Urothelium cell line (cell line): ENCODE data around the gene TREML4.
"Not testable (repeated sequence)": the region's sequence is repeated elsewhere in the genome, so short reads cannot be mapped to it uniquely, and the experiment has no call there.

Experiments
- DNase-seq: peaks from one replicate; pipeline ENCODE4 v3.0.0; 2011; ENCODE audit warnings: low spot score, mixed read lengths
- FAIRE-seq: peaks from 2 replicates; lab custom pipeline; 2011; peaks lifted over from hg19 to GRCh38; lab: Jason Lieb, UNC

The TREML4 gene

DNA sequence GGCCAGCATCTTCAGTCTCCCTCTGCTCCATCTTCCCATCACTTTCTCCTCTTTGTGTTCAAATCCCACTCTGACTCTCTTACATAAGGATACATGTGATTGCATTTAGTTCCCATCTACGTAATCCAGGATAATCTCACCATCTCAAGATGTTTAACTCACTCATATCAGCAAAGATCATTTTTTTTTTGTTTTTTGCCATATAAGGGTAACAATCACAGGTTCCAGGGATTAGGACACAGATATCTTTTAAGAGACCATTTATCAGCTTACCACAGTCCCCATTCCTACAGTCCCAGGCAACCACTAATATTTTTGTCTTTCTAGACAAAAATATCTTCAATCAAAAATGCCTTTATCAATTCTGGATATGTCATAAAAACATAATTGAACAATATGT, 24.0 kb upstream of the TREML4 start:
- FAIRE-seq (no peak), DNase-seq (no peak)

DNA sequence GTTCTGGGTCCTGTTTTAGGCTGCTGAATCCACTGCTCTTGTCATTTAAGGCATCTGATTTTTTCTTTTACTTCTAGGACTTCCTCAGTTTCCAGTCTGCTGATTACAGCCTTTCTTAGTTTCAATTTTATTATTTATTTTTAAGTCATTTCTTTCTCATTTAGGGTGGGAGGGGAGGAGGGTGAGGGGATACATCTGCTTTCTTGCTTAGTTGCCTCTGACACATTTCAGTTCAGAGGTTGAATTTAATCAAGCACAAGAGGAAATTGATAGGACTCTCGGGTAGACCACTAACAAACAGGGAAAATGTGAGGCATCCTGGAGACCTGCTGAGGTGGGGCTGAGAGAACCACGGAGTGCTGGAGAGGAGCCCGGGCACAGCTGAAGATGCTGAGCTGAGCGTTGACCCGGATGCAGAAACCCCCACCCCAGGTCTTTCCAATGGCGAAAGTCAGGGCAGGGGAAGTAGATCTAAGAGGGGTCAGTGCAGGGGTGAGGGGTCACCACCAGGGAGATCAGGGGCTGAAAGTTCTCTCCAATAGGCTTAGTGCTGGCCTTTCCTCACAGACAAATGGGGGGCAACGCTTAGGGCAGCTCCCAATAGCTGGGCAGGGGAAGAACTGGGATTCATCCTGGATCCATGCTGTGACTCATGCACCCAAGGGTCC, 19.6 kb upstream of the TREML4 start:
- no peak for DNase-seq
- no peak for FAIRE-seq

DNA sequence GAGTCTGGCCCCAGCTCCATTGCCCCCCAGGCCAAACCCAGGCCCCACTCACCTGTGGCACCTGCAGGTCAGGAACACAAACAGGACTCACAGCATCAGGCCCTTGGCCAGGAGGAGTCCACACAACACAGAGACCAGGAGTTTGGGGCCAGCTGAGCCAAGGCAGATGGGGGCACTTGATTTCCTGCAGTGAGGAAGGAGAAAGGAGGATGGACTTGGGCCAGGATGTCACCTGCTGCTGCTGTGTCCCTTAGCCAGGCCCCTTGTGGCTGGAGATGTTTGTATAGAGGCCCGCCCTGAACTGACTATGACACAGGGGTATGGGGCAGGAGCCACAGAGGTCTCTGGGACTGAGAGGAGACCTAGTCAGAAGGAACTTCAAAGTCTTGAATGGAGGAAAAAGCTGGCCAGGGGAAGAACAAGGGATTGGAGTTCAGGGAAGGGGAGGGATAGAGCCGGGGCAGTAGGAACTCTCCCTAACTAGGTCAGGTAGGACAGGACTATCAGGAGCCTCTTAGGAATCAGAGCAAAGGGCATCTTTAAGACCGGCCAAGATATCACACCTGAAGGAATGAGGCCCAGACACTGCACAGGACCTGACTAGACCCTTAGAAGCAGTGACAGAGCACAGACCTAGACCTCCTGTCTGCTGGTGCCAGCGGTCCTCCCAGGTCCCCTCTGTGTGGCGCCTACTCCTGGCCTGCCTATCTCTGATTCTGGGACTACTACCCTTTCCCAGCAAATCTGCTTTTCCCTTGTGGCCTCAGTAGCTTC, 18.4 kb upstream of the TREML4 start:
- FAIRE-seq, result no peak
- DNase-seq, result no peak

DNA sequence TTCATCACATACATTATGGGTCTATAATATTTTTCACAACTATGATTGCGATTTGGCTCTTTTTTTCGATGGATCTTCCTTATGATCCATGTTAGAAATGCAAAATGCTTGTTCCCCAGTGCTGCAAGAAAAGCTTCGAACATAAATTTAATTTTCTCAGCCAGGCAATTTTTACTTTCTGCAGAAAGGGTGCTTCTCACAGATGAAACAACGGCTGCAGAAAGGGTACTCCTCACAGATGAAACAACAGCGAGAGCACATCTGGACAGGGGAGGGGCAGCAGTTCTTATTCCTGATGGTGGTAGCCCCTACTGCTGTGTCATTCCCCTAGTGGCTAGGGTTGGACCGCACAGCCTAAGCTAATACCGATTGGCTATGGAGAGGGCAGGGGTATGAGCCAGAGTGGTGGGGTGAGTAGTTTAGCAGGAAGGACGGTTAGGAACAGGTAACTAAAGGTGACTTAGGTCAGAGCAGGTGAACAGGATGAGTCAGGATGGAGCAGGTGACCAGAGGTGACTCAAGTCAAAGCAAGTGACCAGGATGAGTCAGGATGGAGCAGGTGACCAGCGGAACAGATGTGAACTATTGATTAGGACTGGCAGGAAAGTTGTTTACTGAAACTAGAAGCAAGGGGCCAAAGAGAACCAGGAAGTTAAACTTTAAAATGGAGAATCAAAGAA, 13.4 kb upstream of the TREML4 start:
- no peak for FAIRE-seq
- no peak for DNase-seq

DNA sequence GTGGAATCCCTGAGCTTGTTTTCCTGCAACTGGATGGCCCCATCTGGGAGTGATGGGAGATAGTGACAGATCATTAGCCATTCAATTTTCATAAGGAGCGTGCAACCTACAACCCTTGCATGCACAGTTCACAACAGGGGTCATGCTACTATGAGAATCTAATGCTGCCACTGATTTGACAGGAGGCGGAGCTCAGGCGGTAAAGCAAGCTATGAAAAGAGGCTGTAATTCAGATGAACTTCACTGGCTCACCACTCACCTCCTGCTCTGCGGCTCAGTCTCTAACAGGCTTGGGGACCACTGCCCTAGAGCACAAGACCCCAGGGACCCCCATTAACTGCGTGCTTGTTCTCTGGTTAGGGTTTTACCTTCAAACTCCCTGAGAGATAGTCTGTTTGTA, 12.4 kb upstream of the TREML4 start:
- no peak for DNase-seq
- no peak for FAIRE-seq

DNA sequence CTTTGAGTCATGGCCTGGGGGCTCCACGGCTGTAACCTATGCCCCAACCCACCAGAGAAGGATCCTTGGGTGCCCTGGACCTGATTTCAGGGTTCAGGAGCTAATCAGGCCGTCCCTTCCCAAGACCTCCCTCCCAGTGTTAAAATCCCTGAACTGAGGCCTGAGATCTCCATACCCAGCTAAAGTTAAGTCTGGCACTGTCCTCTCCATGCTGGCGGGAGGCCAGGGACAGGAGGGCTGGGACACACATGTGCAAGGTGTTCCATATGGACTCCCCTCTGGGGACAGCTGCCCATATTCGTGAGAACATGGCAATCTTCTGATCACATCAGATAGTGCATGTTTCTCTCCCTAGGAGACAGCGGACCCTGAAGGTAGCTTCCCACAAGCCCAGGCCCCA, 11.5 kb upstream of the TREML4 start:
- DNase-seq (no peak), FAIRE-seq (no peak)

DNA sequence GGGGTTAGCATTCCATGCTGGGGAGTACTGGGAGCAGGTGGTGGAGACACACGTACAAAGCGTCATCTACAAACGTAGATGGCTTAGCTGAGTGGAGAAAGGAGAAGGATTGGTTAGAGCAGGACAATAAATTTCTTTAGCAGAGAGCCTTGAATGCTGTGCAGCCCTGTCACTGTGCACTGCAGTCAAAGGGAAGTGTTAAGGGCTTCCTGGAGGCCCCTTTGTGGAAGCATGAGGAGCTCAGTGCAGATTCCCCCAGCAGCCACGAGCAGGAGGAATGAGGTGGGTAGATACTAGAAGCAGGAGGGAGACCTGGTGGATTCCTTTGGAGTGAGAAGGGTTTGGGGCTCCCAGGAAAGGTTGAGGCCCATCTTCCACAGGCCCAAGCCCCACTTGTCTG, 6.1 kb upstream of the TREML4 start:
- no peak for DNase-seq
- no peak for FAIRE-seq

DNA sequence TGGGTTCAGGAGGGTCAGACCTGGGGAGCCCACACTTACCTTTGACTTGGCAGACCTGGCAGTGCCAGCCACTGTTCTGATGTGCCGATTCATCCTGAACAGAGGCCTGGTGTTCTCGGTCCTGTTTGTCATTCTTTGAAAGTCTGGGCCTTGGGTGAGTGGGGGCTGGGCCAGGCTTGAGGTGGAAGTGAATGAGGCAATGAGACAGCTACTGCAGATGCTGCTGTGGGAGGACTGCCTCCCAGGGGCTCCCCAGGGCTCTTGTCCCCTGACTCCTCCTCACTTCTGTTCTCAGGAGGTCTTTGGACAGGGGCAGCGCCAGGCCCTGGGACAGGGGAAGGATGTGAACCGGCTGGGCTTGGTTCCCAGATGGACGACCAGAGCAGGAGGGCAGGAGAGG, 5.6 kb upstream of the TREML4 start:
- FAIRE-seq (no peak), DNase-seq (no peak)

DNA sequence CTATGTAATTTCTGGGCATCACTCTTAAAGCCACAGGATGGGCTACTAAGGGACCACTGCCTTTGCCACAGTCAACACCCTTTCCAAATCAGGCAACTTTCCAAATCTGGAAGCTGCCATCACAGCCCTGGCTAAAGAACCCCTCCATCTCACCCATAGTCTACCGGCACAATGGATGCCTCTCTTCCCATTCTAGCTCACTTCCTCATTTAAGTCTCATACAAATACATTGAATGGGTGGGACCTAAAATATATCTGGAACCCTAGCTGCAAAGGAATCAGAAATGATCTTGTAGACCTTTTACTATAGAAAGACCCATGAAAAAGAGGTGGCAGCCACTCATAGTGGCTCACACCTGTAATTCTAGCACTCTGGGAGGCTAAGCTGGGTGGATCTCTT, 3.3 kb upstream of the TREML4 start:
- no peak for FAIRE-seq
- no peak for DNase-seq

DNA sequence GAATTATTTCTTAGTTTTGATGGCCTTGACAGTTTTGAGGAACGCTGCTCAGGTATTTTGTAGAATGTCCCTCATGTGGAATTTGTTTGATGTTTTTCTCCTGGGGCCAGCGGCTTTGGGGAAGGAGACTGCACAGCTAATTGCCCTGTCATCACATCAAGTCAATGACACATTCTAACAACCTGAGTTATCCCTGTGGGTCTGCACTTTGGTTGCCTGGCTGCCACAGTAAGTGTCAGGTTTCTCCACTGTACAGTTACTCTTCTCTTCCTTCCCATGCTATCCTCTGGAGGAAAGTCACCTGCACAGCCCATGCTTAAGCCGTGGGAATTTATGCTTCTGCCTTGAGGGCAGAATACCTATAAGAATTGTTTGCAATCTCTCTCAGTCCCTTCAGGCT, 1.4 kb upstream of the TREML4 start:
- no peak for FAIRE-seq

DNA sequence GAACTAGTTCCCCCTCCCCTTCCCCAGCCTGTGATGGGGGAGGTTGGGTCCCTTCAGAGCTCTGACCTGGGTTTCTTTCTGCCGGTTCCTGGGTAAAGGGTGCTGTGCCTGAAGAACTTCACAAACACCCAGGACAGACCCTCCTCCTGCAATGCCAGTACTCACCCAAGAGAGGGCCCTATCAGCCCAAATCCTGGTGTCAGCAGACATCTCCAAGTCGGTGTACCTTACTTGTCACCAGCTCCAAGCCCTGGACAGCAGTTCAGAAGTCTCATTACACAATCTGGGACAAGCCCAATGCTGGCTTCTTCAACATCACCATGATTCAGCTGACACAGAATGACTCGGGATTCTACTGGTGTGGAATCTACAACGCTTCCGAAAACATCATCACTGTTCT, 467 bp downstream of the TREML4 start:
- no peak for FAIRE-seq
- no peak for DNase-seq

More for the DNA sequence above, 1.4 kb upstream of the TREML4 start:
- no peak for DNase-seq

DNA sequence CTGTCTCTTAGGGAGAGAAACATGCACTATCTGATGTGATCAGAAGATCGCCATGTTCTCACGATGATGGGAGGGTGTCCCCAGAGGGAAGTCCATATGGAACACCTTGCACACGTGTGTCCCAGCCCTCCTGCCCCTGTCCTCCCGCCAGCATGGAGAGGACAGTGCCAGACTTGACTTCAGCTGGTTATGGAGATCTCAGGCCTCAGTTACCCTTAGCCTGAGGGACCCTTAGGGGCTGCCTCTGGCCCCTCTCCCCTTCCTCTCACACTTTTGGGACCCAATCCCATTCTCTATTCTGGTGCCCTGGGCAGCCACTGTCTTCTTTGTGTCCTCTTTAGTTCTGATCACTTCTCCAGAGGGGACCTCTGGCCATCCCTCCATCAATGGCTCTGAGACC, 1.6 kb downstream of the TREML4 start:
- no peak for FAIRE-seq
- DNase-seq, result no peak

DNA sequence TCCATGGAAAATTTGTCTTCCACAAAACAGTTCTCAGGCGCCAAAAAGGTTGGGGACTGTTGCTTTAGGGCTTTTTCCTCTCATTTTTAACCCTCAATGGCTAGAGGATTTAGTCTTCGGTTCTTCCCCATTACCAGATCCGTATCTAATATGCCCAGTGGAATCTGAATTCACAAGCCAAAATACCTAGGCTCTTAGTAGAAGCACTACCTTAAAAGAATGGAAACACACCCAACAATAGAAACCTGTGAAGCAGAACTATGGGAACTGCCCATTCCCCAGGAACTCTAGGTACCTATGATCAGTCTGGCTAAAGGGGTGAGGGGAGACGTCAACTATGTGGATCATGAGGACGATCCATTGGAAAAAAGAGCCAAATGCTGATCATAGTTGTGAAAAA, 3.1 kb downstream of the TREML4 start:
- FAIRE-seq, result no peak

DNA sequence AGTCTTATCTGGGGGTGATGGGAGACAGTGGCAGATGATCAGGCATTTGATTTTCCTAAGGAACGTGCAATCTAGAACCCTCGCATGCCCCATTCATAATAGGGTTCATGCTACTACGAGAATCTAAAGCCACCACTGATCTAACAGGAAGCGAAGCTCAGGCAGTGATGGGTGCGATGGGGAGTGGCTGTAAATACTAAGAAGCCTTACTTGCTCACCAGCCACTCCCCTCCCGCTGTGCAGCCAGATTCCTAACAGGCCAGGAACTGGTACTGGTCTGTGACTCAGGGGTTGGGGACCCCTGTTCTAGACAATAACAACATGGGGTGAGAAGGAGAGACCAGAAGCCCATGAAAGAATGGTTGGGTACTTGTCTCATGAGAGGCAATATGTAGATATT, 4.5 kb downstream of the TREML4 start:
- DNase-seq (no peak), FAIRE-seq (no peak)

More for the DNA sequence above, 3.1 kb downstream of the TREML4 start:
- DNase-seq, result no peak

DNA sequence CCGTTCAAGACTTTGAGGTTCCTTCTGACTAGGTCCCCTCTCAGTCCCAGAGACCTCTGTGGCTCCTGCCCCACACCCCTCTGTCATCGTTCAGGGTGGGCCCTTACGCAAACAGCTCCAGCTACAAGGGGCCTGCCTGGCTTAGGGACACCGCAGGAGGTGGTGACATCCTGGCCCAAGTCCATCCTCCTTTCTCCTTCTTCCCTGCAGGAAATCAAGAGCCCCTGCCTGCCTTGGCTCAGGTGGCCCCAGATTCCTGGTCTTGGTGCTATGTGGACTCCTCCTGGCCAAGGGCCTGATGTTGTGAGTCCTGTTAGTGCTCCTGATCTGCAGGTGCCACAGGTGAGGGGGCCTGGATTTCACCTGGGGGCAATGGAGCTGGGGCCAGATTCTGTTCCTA, 8.1 kb downstream of the TREML4 start:
- FAIRE-seq (no peak), DNase-seq (no peak)

DNA sequence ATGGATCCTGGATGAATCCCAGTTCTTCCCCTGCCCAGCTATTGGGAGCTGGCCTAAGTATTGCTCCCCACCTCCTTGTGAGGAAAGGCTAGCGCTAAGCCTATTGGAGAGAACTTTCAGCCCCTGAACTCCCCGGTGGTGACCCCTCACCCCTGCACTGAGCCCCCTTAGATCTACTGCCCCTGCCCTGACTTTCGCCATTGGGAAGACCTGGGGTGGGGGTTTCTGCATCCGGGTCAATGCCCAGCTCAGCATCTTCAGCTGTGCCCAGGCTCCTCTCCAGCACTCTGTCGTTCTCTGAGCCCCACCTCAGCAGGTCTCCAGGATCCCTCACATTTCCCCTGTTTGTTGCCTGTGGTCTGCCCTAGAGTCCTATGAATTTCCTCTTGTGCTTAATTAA, 9.0 kb downstream of the TREML4 start:
- no peak for FAIRE-seq

DNA sequence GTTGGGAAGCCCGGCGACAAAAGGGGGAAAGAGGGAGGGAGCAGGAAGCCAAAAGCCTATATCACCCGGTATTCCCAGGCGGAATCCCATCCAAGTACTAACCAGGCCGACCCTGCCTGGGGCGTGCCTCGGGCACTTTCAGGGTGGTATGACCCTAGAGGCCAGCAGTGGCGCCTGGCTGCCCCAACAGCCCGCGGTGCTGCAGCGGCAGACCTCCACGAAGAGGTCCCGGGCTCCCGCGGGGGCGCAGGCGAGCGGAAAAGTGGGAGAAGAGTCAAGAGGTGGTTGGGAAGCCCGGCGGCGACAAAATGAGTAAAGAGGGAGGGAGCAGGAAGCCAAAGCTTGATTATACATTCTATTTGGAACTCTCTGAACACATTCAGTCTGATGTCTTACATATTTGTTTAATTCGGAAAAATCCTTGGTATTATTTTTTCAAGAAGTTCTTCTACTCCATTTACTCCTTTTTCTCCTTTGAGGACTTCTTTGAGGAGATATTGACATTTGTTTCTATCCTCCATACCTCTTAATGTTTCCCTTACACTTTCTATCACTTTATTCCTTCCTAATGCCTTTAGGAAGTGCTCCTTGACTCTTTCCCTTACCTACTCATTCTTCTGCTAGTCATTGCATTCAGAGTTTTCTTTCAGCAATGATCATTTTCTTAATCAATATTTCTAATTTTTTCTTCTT, 11.5 kb downstream of the TREML4 start:
- FAIRE-seq (no peak), DNase-seq (no peak)

More for the DNA sequence above, 9.0 kb downstream of the TREML4 start:
- DNase-seq, result no peak

DNA sequence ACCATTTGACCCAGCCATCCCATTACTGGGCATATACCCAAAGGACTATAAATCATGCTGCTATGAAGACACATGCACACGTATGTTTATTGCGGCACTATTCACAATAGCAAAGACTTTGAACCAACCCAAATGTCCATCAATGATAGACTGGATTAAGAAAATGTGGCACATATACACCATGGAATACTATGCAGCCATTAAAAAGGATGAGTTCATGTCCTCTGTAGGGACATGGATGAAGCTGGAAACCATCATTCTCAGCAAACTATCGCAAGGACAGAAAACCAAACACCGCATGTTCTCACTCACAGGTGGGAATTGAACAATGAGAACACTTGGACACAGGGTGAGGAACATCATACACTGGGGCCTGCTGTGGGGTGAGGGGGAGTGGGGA, 18.4 kb downstream of the TREML4 start:
- not testable (repeated sequence) for DNase-seq, FAIRE-seq

DNA sequence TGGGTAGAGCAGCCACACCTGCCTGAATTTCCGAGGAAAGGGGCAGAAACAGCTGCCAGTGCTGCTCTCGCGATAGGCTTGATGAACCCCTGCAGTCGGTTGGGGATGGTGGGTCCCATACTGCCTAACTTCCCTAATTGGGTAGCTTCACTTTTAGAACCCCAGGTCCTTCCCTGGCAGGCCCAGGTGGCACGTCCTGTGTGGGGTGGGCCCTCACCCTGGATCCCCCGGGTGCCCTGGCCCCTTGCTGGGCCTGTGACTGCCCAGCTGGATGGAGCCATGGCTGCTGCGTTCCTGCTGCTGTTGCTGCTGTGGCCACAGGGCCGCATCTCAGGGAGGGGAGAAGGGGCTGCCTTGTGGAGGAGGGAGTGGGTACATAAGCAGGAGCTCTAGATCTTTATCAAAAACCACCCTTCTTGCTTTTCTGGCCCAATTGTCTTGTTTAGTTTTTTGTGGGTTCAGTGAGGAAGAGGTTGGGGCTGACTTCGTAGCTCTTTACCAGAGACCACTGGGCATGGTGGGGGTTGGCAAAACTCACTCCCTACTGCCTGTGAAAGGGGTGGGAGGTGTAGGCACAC, 19.2 kb downstream of the TREML4 start:
- no peak for FAIRE-seq
- DNase-seq, result no peak

DNA sequence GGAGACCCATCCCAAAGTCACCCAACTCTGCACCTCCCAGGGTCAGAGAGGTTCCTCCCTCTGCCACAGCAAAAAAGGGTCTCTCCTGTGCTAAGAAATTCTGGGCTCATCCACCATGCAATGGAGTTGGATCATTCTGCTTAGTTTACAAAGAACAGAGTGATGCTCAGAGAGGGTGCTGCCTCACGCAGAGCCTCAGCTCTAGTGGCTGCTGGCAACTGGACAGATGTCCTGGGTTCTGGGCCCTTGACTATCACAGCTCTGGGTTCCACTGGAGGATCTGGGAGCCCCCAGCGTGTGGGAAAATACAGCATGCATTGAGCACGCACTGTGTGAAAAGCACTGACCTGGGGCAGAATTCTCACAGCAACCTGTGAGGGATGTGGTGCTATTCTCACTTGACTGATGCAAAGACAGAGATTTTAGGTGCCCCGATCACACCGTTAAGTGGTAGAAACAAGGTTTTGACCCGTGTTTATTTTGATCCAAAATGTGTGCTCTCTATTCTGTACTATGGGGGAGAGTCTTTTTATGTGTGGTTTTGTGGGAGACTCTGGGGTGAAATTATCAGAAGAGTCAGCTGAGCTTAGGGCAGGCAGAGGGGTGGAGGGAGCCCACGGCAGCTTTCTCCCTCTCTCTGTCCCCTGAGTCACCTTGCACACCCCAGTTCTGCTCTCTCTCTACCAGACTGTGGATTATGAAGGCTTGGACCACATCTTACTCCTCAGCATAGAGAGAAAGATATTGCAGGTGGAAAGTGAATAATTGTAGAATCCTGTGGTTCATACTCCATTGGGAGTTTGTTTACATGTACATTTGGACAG, 19.9 kb downstream of the TREML4 start:
- DNase-seq, result no peak
- no peak for FAIRE-seq
